Activated naive CD4-positive, alpha-beta T cell treated with Interleukin-2 at 50 U/mL for 16 hours (primary cell): ENCODE data around the gene EIF4A3.

Source experiments
- DNase-seq: peaks from one replicate; pipeline ENCODE4 v3.0.0-alpha.2; 2020

Gene EIF4A3

DNA sequence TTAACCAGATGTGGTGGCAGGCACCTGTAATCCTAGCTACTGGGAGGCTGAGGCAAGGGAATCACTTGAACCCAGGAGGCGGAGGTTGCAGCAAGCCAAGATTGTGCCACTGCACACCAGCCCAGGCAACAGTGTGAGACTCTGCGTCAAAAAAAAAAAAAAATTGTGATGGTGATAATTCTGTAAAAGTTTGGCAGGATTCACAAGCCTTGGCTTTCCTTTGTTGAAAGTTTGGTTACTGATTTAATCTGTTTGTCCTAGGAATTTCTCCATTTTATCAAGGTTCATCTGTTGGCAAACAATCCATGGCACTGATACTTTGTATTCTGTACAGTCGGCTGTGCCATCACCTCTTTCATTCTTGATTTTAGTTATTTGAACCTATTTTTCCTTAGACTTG lies 15.9 kb downstream of the EIF4A3 start:
- DNase-seq, result no peak

GRCh38 chr17:80129006-80129565 lies 17.8 kb downstream of the EIF4A3 start:
- no peak for DNase-seq

DNA sequence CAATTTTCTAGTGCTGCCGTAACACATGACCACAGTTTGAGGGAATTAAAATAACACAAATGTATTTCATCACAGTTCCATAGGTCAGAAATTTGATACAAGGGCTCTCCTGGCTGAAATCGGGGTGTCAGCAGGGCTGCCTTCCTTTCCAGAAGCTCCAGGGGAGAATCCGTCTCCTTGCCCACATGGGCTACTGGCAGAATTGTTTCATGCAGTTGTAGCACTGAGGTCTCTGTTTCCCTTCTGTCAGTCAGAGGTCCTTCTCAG lies 20.5 kb downstream of the EIF4A3 start:
- DNase-seq, result no peak

- DNase-seq, result no peak
These were observed 21.1 kb downstream of the EIF4A3 start for GRCh38 chr17:80125656-80126448.

DNA sequence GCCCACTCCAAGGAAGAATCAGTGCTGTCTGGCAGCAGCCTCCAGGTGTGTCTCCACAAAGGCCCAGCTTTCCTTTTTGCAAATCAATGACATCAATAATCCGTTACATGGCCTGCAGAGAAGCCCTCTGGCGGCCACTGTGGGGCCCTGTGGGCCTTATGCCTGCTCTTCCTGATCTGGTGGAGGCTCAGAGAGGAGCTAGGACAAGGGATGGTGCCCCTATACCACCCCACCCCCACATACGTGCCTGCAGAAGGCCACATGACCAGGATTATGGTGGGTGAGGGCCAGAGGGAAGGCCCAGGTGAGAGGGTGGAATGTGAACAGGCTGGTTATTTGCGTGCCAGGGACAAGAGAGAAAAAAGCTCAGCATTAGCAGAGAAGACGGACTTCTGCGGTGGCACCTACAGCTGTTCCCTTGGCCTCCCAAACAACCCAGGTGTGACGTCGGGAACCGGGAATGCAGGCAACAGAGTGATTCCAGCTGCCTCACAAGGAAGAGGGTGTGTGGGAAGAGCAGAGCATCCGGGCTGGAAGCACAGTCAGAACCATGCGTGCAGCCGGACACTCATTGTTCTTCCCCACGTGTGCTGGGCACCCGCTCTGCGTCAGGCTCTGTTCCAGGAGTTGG lies 22.5 kb downstream of the EIF4A3 start:
- DNase-seq, result no peak

GRCh38 chr17:80123791-80124190 lies 23.1 kb downstream of the EIF4A3 start:
- DNase-seq, result no peak

- no peak for DNase-seq
These were observed 23.9 kb downstream of the EIF4A3 start for GRCh38 chr17:80122926-80123505.

- DNase-seq, result no peak
These were observed 24.8 kb downstream of the EIF4A3 start for GRCh38 chr17:80122026-80122575.

DNA sequence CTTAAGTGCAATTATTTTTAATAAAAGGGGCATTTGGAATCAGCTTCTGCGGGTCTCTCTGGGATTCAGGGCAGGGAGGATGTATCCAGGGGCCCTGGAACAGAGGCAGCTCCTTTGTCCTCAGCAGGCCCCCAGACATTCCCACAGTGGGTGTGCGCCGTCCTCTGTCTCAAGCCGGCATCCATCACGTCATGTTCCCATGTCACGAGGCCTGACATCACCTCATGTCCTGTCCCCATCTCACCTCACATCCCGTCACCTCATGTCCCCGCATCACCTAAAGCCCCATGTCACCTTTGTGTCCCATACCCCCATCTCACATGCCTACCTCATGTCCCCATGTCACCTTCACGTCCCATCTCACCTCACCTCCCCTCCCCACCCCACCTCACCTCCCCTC lies 27.1 kb downstream of the EIF4A3 start:
- no peak for DNase-seq

DNA sequence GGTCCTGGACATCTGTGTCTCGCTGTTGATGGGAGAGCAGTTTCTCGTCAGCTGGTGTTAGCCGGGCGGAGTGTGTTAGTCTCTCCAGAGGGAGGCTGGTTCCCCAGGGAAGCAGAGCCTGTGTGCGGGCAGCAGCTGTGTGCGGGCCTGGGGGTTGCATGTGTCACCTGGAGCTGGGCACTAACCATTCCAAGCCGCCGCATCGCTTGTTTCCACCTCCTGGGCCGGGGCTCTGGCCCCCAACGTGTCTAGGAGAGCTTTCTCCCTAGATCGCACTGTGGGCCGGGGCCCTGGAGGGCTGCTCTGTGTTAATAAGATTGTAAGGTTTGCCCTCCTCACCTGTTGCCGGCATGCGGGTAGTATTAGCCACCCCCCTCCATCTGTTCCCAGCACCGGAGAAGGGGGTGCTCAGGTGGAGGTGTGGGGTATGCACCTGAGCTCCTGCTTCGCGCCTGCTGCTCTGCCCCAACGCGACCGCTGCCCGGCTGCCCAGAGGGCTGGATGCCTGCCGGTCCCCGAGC lies 27.6 kb downstream of the EIF4A3 start:
- no peak for DNase-seq

DNA sequence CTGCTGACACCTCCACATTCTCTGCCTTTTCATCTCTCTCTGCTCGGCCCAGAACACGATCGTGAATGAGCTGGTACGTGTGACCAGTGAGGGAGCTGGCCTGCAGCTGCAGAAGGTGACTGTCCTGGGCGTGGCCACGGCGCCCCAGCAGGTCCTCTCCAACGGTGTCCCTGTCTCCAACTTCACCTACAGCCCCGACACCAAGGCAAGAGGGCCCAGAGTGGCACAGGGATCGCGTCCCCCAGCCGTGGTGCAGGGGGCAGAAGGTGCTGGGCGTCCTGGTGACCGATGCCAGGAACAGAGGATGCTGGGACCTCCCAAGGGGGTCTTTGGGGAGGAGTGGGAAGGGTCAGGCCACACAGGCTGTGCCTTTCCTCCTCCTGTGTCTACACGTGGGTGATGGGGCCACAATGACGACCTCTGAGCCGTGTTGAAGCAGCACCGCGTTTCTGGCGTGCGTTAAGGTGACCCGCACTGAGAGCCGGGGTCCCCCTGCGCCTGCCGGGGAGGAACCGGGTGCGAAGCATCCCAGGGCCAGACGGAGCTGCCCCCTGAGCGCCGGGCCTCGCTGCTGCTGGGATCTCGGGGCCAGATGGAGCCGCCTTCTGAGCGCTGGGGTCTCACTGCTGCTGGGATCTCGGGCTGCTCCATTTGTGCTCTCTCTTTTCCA lies 28.2 kb downstream of the EIF4A3 start:
- DNase-seq, result no peak

DNA sequence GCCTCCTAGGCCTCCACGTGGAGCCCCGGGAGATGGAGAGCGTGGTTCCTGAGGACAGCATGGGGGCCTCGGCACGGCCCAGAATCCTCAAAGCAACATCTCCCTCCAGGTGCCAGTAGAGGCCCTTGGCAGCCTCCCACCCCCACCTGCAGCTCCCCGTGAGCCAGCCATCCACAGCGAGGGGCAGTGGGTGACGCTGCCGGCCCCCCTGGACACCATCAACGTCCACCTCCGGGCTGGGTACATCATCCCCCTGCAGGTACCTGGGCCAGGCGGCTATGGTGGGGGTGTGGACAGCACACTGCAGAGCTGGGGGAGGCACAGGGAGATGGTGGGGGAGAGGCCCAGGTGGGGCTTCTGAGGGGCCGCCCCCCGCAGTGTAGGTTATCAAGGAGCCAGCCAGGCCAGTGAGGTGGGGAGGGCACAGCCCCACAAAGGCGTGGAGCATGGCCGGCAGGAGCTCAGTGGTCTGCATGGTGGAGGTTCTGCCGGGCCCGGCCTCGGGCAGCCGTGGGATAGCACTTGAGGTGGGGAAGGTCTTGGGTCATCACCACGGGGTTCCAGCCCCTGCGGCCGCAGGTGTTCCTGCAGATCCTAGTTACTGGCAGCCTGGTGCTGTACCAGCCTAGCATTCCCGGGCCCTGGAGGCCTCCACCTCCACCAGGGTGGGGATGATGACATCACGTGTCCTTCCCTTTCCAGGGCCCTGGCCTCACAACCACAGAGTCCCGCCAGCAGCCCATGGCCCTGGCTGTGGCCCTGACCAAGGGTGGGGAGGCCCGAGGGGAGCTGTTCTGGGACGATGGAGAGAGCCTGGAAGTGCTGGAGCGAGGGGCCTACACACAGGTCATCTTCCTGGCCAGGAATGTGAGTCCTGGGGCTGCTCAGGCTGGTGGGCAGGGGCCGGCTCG lies 29.2 kb downstream of the EIF4A3 start:
- DNase-seq, result no peak

DNA sequence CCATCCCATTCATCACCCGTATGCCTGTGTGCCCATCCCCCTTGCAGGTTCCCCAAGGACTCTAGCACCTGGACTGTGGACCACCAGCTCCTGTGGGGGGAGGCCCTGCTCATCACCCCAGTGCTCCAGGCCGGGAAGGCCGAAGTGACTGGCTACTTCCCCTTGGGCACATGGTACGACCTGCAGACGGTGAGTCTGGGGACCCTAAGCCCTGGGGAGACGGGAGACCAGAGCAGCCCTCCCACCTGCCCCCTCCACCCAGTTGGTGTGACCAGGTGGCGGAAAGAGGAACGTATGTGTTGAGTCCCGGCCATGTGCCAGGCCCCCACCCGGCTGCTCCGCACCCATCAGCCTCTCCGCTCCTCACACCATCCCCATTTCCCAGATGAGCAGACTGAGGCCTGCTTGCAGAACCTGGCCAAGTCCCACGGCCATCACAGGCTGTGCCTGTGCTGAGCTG lies 30.0 kb downstream of the EIF4A3 start:
- DNase-seq, result no peak

DNA sequence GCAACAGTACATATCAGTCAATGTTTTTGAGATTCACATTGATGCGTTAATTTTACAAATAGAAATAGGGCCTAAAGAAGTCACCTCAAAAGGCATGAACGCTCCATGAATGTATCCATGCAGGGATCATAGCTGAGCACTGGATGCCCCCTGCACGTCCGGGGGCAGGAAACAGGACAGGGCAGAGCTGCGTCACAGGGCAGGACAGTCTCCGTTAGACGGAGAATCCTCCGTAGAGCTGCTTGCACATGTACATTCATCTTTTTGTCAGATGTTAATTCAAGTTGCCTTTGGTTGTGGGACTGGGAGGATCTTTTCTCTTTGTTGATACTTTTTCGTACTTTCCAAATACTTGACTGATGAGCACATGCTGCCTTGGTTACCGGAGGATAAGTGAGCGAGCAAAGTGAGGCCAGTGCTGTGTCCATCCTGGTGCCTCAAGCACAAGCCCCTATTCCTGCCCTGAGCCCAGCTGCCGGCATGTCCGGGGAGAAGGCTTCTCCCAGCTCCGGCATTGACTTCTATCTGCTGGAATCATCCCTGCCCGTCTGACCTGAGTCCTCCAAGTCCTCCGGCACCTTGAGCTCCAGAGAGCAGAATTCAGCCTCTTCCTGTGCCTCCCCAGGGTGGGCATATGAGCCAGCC lies 30.5 kb downstream of the EIF4A3 start:
- no peak for DNase-seq

- DNase-seq, result no peak
These were observed 31.8 kb downstream of the EIF4A3 start for GRCh38 chr17:80115159-80115558.

DNA sequence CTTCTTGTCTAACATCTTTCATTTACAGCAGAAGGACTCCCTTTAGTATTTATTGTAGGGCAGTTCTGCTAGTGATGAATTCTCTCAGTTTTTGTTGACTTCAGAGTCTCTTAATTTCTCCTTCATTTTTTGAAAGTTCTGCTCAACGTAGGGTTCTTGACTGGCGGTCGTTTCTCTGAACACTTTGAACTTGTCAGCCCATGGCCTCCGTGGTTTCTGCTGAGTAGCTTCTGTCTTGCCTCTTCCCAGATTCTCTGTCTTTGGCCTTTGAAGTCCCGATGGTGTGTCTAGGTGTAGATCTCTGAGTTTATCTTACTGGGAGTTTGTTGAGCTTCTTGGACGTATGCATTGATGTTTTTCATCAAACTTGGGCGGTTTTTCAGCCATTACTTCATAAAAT lies 32.2 kb downstream of the EIF4A3 start:
- no peak for DNase-seq

- no peak for DNase-seq
These were observed 33.9 kb downstream of the EIF4A3 start for GRCh38 chr17:80113033-80113484.

DNA sequence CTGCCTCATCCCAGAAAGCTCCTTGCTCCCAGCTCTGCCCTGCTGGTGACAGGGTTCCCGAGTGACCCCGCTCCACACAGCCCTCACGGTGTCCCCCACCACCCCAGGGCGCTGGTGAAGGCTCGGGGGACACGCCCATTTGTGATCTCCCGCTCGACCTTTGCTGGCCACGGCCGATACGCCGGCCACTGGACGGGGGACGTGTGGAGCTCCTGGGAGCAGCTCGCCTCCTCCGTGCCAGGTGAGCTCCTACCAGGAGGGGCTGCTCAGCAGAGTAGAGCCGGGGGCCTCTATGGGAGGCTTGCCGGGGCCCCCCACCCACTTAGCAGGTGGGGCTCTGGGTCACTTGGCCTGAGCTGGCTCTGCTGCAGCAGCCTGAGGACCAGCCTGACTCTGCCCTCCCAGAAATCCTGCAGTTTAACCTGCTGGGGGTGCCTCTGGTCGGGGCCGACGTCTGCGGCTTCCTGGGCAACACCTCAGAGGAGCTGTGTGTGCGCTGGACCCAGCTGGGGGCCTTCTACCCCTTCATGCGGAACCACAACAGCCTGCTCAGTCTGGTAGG lies 34.4 kb downstream of the EIF4A3 start:
- DNase-seq, result no peak

GRCh38 chr17:80111702-80112470 lies 35.0 kb downstream of the EIF4A3 start:
- DNase-seq, result no peak
